ENCODE data around the gene SCN8A.

DNA sequence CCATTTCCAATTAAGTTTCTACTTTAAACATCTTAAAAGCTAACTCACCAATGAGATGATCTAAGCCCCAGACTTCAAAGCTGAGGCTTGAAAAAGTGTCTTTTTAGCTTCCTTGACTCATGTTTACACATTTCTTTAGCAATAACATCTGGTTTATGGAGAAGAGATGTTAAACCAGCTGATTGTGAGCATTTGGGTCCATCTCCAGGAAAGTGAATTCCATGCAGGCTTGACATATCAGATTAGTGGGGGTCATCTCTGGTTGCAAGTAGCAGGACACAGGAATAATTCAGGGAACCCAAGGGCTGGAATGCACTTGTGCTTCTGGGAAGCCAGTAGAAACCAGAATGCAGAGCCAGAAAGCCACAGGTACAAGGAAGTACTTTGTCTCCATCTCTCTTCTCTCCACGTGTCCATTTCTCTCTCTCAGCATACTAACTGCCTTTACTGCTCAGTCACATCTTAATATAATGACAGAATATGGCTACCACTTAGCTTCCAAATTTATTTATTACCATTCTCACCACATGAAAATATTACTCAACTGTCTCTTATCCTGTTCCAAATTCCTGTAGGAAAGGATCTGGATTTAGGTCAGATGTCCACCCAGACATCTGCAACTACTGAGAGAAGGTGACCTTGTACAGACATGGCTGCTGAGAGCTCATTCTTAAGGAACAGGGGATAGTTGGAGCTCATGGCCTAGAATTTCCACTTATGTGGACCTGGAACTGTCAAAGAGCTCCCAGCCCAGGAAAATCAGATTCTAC lies 104.4 kb downstream of the SCN8A start:
- TF ChIP-seq GATA2 (IDR thresholded peaks at IDR 0.05; ENCODE audit: low read depth, low read length) (no peak), GATA3 (IDR thresholded peaks at IDR 0.05; ENCODE audit: low read depth, low read length) (no peak)
